ENCODE measurements around the gene SP2.
"Not testable (repeated sequence)": the region's sequence is repeated elsewhere in the genome, so short reads cannot be mapped to it uniquely, and the experiment has no call there.

SP2 gene

DNA sequence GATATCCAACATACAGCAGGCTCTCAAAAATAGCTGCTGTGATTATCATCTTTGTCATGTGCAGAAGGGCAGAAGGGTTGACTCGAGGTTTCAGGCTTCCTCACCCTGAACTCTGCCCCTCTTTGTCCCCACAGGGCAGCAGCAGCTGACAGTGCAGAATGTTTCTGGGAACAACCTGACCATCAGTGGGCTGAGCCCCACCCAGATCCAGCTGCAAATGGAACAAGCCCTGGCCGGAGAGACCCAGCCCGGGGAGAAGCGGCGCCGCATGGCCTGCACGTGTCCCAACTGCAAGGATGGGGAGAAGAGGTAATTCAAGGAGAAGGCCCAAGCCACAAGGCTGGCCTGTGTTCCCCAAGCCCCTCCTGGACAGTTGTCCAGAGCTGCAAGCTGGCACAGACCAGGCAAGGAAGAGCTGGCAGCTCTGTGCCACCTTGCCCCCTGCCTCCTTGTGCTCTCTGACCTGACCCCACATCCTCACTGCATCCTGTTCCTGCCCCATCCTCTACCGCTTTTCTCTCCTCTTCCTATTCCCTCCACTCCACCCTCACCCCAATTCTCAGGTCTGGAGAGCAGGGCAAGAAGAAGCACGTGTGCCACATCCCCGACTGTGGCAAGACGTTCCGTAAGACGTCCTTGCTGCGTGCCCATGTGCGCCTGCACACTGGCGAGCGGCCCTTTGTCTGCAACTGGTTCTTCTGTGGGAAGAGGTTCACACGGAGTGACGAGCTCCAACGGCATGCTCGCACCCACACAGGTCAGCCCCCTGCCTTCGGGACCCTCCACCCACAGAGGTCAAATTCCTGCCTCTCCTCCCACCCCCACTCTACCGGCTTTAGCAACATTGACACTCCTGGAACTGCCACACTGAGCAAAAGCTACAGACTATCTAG lies 29.0 kb downstream of the SP2 start:
- DNase-seq (ENCODE audit: low read depth): no peak

DNA sequence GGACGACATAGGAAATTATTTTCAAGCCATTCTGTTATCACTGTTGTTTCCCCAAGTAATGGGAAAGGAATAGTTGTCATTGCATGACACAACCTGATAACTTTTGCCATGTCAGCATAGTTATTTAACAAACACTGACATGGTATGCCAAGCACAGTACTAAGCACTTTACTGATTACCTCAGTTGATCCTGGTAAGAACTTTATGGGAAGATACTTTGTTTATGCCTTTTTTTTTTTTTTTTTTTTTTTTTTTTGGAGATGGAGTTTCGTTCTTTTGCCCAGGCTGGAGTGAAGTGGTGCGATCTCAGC lies 29.6 kb downstream of the SP2 start:
- no peak for DNase-seq (ENCODE audit: low read depth)

DNA sequence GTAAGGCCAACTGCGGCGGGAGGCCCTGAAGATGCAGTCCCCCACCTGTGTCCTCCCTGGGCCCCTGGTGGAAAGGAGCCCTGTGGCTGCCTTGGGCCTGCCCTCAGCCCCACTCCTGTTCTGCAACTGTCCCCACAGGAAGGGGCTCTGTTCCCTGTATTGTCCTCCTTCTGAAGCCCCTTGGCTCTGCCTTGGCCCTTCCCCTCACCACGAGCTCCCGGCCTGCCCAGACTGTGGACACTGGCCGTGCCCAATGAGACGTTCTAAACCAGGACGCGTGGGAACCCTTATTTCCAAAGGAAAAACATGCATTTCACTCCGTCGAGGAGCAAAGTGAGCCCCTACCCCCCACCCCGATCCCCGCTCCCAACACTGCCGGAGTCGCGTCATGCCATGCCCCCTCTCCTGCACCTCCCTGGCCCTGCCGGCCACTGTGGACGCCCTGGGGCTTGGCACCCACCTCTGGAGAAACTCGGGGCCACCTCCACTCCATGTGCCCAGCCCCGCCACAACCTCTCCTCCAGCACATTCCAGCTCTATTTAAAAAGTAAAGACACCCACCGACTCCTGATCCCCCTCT lies 31.9 kb downstream of the SP2 start:
- DNase-seq (ENCODE audit: low read depth): no peak

DNA sequence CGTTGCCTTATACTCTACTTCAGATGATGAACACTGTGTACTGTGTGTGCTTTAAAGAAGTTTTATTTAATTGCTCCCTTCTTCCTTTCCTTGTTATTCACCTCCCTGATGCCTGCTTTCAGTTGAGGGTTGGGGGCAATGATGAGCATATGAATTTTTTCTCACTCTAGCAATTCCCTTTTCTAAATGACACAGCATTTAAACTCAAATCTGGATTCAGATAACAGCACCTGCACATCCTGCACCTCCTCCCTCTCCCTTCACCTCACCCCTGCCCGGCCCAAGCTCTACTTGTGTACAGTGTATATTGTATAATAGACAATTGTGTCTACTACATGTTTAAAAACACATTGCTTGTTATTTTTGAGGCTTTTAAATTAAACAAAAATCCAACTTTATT lies 32.4 kb downstream of the SP2 start:
- no peak for DNase-seq (ENCODE audit: low read depth)

DNA sequence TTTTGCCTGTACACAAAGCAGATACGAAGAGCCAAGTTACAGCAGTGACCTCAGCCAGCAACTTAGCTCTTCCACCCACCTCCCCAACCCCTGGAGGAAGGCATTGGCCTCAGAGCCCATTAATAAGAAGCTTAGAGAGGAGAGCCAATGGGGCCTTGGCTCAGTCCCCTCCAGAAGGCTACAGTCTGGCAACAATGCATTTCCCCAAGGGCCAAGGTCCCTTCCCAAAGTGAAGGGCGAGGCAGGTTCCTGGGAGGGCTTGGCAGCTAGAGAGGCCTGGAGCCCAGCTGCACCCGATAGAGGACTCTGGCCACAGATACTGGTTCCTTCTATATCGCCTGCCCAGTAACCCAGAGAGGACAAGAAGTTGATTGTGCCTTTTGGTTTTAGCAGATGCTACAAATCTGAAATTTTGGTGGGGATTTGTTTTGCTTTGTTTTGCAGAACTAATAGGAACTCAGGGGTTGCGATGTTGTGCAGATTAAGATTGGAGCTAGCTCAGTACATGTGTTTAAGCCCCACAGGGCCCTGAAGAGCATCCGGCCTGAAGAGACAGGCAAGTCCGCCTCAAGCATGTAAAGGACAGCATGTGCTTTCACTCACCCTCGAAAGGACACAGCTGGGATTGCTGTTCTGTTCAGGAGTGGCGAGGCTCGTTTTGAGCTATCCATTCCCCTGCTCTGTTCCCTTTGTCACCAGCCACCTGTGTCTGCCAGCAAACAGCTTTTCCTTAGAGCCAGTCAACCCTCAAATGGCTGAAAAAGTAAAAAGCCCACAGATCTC lies 33.4 kb downstream of the SP2 start:
- no peak for DNase-seq (ENCODE audit: low read depth)

DNA sequence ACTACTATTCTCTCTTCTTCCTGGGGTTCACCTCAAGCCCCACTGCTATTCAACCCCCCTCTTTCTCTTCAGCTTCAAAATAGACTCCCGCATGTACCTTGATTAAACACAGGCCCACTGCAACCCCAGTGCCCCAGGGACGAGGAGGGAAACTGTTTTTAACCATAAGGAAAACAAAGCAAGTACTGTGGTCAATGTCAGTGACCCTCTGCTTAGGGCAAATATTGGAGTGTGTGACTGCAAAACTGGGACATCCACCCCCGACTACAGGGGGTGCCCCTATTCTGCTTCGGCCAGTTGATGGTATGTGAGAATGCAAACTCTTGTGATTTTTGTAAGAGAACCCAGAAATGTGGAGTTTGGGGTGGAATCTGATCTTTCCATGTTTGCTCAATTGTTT lies 35.8 kb downstream of the SP2 start:
- DNase-seq (ENCODE audit: low read depth): no peak

DNA sequence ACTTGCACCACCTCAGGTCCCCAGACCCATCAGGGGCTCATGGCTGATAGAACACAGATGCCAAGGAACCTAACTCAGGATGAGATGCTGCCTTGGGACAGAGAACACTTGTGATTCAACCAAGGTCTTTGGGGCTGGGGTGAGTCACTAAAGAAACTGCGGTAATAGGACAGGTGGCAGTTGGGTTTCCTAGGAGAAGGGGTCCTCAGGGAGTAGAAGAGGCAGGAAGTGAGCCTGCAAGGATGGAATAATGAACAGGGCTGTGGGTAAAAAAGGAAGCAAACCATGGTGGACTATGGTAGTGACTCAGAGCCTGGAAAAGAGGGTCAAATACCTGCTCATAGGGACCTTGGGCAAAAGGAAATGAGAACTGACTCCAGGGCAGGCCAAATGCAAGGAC lies 38.8 kb downstream of the SP2 start:
- DNase-seq (ENCODE audit: low read depth): no peak

DNA sequence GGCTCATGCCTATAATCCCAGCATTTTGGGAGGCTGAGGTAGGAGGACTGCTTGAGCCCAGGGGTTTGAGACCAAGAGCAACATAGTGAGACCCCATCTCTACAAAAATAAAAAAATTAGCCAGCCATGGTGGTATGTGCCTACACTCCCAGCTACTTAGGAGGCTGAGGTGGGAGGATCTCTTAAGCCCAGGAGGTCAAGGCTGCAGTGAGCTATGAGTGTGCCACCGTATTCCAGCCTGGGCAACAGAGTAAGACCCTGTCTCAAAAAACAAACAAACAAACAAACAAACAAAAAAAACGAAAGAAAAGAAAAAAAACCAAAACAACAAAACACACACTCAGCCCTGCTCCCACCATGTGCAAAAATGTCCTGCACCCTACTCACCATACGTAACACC lies 39.4 kb downstream of the SP2 start:
- DNase-seq (ENCODE audit: low read depth): not testable (repeated sequence)

DNA sequence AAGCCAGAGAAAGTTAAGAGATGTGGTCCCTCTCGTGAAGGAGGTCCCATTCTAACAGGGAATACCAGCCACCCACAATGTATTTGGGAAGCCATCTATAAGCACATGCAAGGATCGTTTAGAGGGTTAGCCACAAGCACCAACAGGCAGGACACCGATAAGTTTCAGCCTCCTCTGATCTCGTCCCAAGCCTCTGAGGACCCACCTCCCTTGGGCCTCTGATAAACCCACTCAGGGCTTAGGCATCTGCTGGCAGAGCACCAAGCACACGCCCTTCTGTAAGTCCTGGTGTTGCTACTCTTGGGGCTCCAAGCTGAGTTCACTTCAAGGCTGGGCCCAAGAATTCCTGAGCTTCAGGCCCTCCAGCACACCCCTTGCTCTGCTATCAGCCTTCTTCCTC lies 39.9 kb downstream of the SP2 start:
- no peak for DNase-seq (ENCODE audit: low read depth)

DNA sequence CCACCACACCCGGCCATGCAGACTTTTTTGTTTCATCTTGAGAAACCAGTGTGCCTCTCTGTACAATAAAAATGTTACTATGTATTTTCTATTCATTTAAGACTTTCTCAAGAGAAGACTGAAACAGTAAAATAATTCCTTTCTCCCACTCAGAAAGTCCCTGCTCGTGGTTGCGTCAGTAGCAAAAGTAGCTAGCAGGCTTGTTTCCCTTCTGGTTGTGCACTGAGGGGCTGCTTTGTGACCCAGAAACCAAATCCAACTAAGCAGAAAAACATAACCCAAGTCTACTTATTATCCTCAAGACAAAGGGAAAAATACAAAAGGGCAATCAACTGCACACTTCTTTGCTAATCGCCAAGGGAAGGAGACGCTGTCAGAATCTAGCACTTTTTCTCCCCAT lies 41.9 kb downstream of the SP2 start:
- no peak for DNase-seq (ENCODE audit: low read depth)

DNA sequence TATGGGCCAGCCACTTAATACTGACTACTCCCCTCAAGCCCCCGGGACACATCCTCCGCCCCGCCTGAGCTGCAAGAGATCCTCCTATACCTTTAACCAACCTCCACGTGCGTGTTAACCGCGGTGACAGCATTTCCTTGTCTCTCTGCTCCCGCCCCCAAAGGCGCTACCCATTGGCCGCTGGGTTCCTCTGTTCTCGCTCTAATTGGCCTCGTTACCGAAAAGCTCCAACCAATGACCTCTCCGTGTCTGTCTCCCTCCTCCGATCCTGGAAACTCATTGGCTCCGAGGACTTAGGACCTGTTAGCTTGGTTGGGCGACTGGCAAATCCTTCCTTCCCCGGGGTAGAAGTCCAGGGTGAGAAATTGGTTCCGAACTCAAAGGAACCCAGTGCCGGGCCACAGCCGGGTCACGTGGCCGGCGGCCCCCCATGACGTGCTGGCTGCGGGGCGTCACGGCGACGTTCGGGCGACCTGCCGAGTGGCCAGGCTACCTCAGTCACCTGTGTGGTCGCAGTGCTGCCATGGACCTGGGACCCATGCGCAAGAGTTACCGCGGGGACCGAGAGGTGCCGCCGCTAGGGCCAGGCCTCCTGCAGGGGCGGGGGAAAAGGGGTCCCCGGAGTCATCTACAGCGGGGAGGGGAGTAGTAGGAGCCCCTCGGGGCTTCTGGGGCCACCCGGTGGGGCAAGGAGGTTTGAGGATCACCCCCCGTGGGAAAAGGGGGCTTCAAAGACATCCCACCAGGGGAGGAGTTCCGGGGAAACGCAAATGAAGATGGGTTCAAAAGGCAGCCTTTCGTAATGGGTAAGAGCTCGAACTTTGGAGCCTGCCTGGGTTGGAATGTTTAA lies 45.4 kb downstream of the SP2 start, which contains the start of gene PNPO:
Gene PNPO (plus strand): TSS at position 326 of the 850 bp plus-strand sequence. CDS start 105 bp downstream, at position 431.
- DNase-seq (ENCODE audit: low read depth): peak; percentile 93

DNA sequence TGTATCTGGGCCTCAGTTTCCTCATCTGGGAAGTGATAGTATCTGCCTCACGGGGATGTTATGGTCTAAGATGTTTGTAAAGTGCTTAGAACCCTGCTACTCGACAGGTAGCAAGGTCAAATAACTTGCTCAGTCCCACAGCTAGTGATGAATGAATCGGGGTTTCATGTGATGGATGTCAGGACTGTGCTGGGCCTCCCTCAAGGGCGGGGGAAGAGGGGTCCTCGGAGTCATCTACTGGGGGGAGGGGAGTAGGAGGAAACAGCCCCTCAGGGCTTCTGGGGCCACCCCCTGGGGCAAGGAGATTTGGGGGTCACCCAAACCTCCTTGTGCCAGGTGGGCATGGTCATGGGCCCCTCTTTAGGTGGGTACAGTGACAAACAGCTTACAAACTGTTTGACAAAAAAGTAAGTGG lies 46.1 kb downstream of the SP2 start:
- no peak for DNase-seq (ENCODE audit: low read depth)

DNA sequence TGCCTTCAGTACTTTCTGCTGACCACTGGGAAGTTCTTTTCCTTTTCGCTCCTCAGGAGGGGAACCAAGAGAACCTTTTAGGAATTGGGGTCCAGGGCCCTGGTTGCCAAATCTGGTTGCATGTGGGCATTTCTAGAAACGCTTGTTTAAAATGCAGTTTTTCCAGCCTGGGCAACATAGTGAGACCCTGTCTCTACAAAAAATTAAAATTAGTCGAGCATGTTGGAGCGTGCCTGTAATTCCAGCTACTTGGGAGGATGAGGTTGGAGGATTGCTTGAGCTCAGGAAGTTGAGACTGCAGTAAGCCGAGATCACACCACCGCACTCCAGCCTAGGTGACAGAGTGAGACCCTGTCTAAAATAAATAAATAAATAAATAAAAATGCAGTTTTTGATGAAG lies 46.5 kb downstream of the SP2 start:
- DNase-seq (ENCODE audit: low read depth): no peak

DNA sequence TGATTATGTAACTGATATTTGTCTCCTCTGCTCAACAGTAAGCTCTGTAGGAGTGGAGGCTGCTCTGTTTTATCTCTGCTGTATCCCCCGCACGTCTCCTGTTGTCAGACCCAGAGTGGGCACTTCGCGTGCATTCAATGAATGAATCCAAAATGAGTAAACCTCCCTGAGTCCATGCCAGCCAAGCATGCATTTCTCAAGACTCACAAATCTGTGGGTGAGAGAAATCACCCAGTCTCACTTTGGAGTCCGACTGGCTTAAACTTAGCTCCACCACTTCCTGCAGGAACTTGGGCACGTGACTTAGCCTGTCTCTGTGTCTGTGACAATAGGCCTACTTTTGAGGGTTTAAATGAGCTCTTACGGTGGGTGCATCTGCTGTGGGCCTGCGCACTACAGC lies 49.0 kb downstream of the SP2 start:
- DNase-seq (ENCODE audit: low read depth): no peak

DNA sequence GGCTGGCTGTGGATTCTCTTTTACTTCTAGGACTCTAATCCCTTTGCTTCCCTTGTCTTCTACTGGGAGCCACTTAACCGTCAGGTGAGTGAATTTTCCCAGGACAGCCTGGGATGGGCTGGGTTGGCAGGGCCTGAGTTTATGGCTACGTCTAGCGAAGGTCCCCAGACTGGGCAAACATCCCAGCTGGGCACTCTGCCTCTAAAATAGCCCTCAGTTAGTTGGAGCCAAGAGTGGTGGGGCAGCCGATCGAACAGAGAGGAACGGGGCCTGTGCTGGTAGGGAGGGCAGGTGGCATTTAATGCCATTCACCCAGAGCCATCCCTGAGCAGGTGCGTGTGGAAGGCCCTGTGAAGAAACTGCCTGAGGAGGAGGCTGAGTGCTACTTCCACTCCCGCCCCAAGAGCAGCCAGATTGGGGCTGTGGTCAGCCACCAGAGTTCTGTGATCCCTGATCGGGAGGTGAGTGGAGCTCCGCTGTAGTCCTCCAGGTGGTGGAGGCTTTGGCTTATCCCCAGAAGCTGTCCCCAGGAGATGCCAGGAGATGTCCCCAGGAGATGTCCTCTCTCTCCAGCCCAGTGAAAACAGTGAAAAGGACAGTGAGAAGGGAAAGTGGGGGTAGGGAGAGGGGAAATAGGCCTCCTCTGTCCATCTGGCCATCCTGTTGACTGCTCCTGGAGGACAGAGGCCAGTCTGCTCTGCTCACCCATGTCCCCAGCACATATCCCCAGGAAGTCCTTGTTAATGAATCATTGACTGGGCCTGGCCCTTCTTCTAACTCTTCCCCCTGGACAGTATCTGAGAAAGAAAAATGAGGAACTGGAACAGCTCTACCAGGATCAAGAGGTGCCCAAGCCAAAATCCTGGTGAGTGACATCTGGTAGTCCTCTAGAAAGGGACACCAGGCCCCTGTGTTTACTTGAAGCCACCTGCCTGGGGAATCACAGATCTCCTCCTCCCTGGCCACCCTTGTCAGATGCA lies 49.8 kb downstream of the SP2 start:
- DNase-seq (ENCODE audit: low read depth): no peak

DNA sequence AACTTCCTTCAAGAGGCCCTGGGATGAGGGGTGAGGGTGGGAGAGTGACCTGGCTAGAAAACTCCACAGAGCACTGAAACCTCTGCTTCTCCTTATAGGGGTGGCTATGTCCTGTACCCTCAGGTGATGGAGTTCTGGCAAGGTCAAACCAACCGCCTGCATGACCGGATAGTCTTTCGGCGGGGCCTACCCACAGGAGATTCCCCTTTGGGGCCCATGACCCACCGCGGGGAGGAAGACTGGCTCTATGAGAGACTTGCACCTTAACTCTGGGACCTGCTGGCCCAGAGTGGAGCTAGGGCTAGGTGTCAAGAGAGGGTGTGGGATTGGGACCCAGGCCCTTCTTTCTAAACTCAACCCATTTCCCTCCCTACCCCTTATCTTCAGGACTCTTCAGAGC lies 50.5 kb downstream of the SP2 start:
- DNase-seq (ENCODE audit: low read depth): no peak

DNA sequence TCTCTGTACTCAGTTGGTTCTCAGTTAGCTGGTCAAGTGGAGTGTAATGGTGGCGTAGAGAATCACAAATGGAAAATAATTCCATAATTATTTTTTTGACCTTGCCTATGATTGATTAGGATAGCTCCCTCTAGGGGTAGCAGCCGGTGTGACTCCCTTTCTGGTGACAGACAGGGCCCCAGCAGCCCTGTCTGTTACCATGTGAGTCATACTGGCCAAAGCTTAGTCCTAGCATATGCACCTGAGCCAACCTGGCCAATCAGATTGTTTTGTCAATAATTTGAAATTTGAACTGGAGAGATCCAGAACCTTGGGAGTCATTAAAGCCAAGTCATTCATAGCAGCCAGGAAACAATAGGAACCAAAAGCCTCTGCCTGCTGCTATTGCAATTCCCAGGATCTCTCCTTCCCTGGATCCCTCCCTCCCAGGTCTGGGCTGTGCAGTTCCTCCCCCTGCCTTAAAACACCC lies 50.9 kb downstream of the SP2 start:
- peak; percentile 50 for DNase-seq (ENCODE audit: low read depth)

DNA sequence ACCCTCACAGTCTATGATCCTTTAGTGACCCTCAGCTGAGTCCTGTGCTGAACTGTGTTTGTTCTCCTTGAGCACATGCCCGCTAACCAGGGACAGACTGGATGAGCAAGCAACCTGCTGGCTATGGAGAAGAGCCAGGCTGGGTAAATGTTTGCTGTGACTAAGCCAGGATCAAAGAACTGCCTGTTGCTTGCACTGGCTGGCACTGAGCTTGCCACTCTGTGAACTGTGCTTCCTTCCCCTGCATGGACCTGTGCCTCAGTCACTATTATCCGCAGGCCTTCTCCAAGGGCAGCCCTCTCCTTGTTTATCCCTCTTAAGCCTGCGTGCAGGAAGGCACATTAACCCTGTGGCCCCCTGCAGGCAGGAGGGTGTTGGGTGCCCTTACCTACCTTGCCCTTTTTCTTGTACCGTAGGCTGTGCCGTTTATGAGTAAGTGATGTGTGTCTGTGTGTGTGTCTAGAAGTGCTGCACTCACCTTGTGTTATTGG lies 52.7 kb downstream of the SP2 start:
- DNase-seq (ENCODE audit: low read depth): no peak

DNA sequence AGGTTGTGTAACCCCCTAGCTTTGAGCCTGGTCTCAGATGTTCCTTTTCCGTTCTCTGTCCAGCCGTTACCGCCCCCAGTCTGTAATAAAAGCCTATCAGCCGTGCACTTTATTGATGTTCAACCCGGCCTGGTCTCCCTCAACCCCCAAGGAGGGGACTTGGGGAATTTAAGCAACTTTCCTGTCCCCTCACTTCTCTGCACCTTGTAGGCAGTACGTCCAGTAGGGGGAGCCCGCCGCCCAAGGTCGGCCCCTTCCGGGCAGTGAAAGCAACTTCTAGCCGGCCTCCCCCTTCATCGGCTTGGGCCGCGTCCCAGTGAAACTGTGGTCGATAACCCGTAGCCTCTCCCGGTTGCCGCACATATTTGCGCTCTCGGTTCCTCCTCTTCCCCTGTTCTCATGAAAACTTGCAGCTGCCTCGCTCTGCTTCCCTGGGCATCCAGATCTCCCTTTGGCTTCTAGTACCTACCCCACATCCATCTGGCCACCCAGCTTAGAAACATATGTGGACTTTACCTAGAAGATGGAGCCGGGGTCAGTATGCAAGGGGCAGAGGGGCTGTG lies 53.2 kb downstream of the SP2 start:
- DNase-seq (ENCODE audit: low read depth): peak; percentile 47

DNA sequence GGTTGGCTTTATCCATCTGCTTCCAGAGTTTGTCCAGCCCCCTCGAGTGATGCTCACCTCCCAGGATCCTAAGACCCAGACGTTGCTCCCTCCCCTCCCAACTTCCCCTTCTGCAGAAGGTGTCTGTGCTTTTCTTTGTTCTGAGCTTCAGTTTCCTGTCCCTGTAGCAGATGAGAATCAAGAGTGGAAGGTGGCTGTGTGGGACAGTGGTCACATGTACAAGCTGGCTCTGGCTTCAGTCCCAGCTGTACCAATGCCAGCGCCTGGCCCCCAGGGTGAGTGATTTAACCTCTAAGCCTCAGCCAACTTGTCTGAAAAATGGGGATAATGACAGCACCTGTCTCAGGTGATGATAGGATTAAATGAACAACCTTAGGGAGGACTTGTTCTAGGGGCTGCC lies 53.9 kb downstream of the SP2 start:
- no peak for DNase-seq (ENCODE audit: low read depth)
